DMS114 treated with DMSO at 0.1 percent for 48 hours (cell line): ENCODE data around the gene PDE5A.

Experiments used
- DNase-seq: peaks from one replicate; lab custom pipeline; 2025; ENCODE audit not compliant: unreplicated experiment; lab: John Stamatoyannopoulos, UW

PDE5A gene

GRCh38 chr4:119523399-119523798 is 105.2 kb downstream of the PDE5A start:
- DNase-seq, result no peak

- no peak for DNase-seq
Observed at GRCh38 chr4:119521268-119521667, 107.3 kb downstream of the PDE5A start.

GRCh38 chr4:119518915-119519410 is 109.6 kb downstream of the PDE5A start:
- no peak for DNase-seq

- DNase-seq, result no peak
Observed at GRCh38 chr4:119518230-119518892, 110.2 kb downstream of the PDE5A start.

GRCh38 chr4:119517361-119518229 is 111.0 kb downstream of the PDE5A start:
- DNase-seq, result no peak

GRCh38 chr4:119512398-119512797 is 116.2 kb downstream of the PDE5A start:
- no peak for DNase-seq

- no peak for DNase-seq
Observed at GRCh38 chr4:119510395-119511149, 118.0 kb downstream of the PDE5A start.

- no peak for DNase-seq
Observed at GRCh38 chr4:119508281-119508680, 120.3 kb downstream of the PDE5A start.

GRCh38 chr4:119506806-119507205 is 121.8 kb downstream of the PDE5A start:
- DNase-seq, result no peak

- DNase-seq, result no peak
Observed at GRCh38 chr4:119504616-119505015, 124.0 kb downstream of the PDE5A start.

GRCh38 chr4:119501740-119502139 is 126.9 kb downstream of the PDE5A start:
- DNase-seq, result no peak

- DNase-seq, result no peak
Observed at GRCh38 chr4:119498527-119498926, 130.1 kb downstream of the PDE5A start.

- no peak for DNase-seq
Observed at GRCh38 chr4:119493886-119494285, 134.7 kb downstream of the PDE5A start.

- DNase-seq, result no peak
Observed at GRCh38 chr4:119493419-119493818, 135.2 kb downstream of the PDE5A start.

GRCh38 chr4:119490335-119490734 is 138.3 kb downstream of the PDE5A start:
- peak; percentile 5 for DNase-seq

- DNase-seq, result no peak
Observed at GRCh38 chr4:119489305-119489704, 139.3 kb downstream of the PDE5A start.

- DNase-seq, result no peak
Observed at GRCh38 chr4:119480331-119480730, 148.3 kb downstream of the PDE5A start.

GRCh38 chr4:119479835-119480234 is 148.8 kb downstream of the PDE5A start:
- DNase-seq, result no peak

- DNase-seq, result no peak
Observed at GRCh38 chr4:119479180-119479808, 149.3 kb downstream of the PDE5A start.

- no peak for DNase-seq
Observed at GRCh38 chr4:119478446-119479179, 150.0 kb downstream of the PDE5A start.
